ENCODE results near the gene RHOBTB1.

RHOBTB1 gene

GRCh38 chr10:60917331-60918280 lies 26.4 kb downstream of the RHOBTB1 start:
- H3K4me3 ChIP-seq (ENCODE audit: low read depth, low read length) = no peak overlapping the region
- H3K4me1 ChIP-seq (ENCODE audit: control insufficient read depth, insufficient read depth, low read length) = no peaks in the 10 kb centered on the region
- H3K27ac ChIP-seq (ENCODE audit: low read depth, low read length) = no peak overlapping the region
- no peak overlapping the region for H3K9ac ChIP-seq (ENCODE audit: low read depth, low read length)
- no peaks in the 10 kb centered on the region for H3K27me3 ChIP-seq (ENCODE audit: control insufficient read depth, insufficient read depth, low read length)
- no peaks in the 10 kb centered on the region for H3K36me3 ChIP-seq (ENCODE audit: control insufficient read depth, insufficient read depth, low read length)
- no peaks in the 10 kb centered on the region for H3K9me3 ChIP-seq (ENCODE audit: control insufficient read depth, insufficient read depth, low read length)

GRCh38 chr10:60916025-60916424 lies 28.0 kb downstream of the RHOBTB1 start:
- no peak overlapping the region for H3K27ac ChIP-seq (ENCODE audit: low read depth, low read length)
- H3K9ac ChIP-seq (ENCODE audit: low read depth, low read length) = no peak overlapping the region
- no peaks in the 10 kb centered on the region for H3K9me3 ChIP-seq (ENCODE audit: control insufficient read depth, insufficient read depth, low read length)
- H3K36me3 ChIP-seq (ENCODE audit: control insufficient read depth, insufficient read depth, low read length) = no peaks in the 10 kb centered on the region
- no peaks in the 10 kb centered on the region for H3K27me3 ChIP-seq (ENCODE audit: control insufficient read depth, insufficient read depth, low read length)
- H3K4me1 ChIP-seq (ENCODE audit: control insufficient read depth, insufficient read depth, low read length) = no peaks in the 10 kb centered on the region
- H3K4me3 ChIP-seq (ENCODE audit: low read depth, low read length) = no peak overlapping the region

GRCh38 chr10:60914690-60915141 lies 29.3 kb downstream of the RHOBTB1 start:
- H3K27ac ChIP-seq (ENCODE audit: low read depth, low read length) = no peak overlapping the region
- H3K27me3 ChIP-seq (ENCODE audit: control insufficient read depth, insufficient read depth, low read length) = no peaks in the 10 kb centered on the region
- no peak overlapping the region for H3K4me3 ChIP-seq (ENCODE audit: low read depth, low read length)
- no peaks in the 10 kb centered on the region for H3K36me3 ChIP-seq (ENCODE audit: control insufficient read depth, insufficient read depth, low read length)
- H3K4me1 ChIP-seq (ENCODE audit: control insufficient read depth, insufficient read depth, low read length) = no peaks in the 10 kb centered on the region
- H3K9ac ChIP-seq (ENCODE audit: low read depth, low read length) = no peak overlapping the region
- no peaks in the 10 kb centered on the region for H3K9me3 ChIP-seq (ENCODE audit: control insufficient read depth, insufficient read depth, low read length)

- H3K27me3 ChIP-seq (ENCODE audit: control insufficient read depth, insufficient read depth, low read length) = no peaks in the 10 kb centered on the region
- H3K36me3 ChIP-seq (ENCODE audit: control insufficient read depth, insufficient read depth, low read length) = no peaks in the 10 kb centered on the region
- no peak overlapping the region for H3K4me3 ChIP-seq (ENCODE audit: low read depth, low read length)
- H3K4me1 ChIP-seq (ENCODE audit: control insufficient read depth, insufficient read depth, low read length) = no peaks in the 10 kb centered on the region
- no peaks in the 10 kb centered on the region for H3K9me3 ChIP-seq (ENCODE audit: control insufficient read depth, insufficient read depth, low read length)
- H3K27ac ChIP-seq (ENCODE audit: low read depth, low read length) = no peak overlapping the region
- H3K9ac ChIP-seq (ENCODE audit: low read depth, low read length) = no peak overlapping the region
Measured at GRCh38 chr10:60913657-60914056, 30.3 kb downstream of the RHOBTB1 start.

GRCh38 chr10:60913071-60913470 lies 30.9 kb downstream of the RHOBTB1 start:
- H3K36me3 ChIP-seq (ENCODE audit: control insufficient read depth, insufficient read depth, low read length) = no peaks in the 10 kb centered on the region
- no peaks in the 10 kb centered on the region for H3K4me1 ChIP-seq (ENCODE audit: control insufficient read depth, insufficient read depth, low read length)
- no peaks in the 10 kb centered on the region for H3K27me3 ChIP-seq (ENCODE audit: control insufficient read depth, insufficient read depth, low read length)
- no peaks in the 10 kb centered on the region for H3K9me3 ChIP-seq (ENCODE audit: control insufficient read depth, insufficient read depth, low read length)
- no peak overlapping the region for H3K27ac ChIP-seq (ENCODE audit: low read depth, low read length)
- no peak overlapping the region for H3K4me3 ChIP-seq (ENCODE audit: low read depth, low read length)
- H3K9ac ChIP-seq (ENCODE audit: low read depth, low read length) = no peak overlapping the region

- Histone ChIP-seq H3K36me3 (ENCODE audit: control insufficient read depth, insufficient read depth, low read length) (no peaks in the 10 kb centered on the region), H3K27ac (ENCODE audit: low read depth, low read length) (no peak overlapping the region), H3K27me3 (ENCODE audit: control insufficient read depth, insufficient read depth, low read length) (no peaks in the 10 kb centered on the region), H3K4me1 (ENCODE audit: control insufficient read depth, insufficient read depth, low read length) (no peaks in the 10 kb centered on the region), H3K9ac (ENCODE audit: low read depth, low read length) (no peak overlapping the region), H3K9me3 (ENCODE audit: control insufficient read depth, insufficient read depth, low read length) (no peaks in the 10 kb centered on the region; the same call in 1 of the 2 replicates), H3K4me3 (ENCODE audit: low read depth, low read length) (no peak overlapping the region)
Measured at GRCh38 chr10:60911715-60912114, 32.3 kb downstream of the RHOBTB1 start.

- H3K27me3 ChIP-seq (ENCODE audit: control insufficient read depth, insufficient read depth, low read length) = no peaks in the 10 kb centered on the region
- no peaks in the 10 kb centered on the region; the same call in 1 of the 2 replicates for H3K9me3 ChIP-seq (ENCODE audit: control insufficient read depth, insufficient read depth, low read length)
- H3K9ac ChIP-seq (ENCODE audit: low read depth, low read length) = no peak overlapping the region
- H3K36me3 ChIP-seq (ENCODE audit: control insufficient read depth, insufficient read depth, low read length) = no peaks in the 10 kb centered on the region
- no peak overlapping the region for H3K4me3 ChIP-seq (ENCODE audit: low read depth, low read length)
- H3K27ac ChIP-seq (ENCODE audit: low read depth, low read length) = no peak overlapping the region
- no peaks in the 10 kb centered on the region for H3K4me1 ChIP-seq (ENCODE audit: control insufficient read depth, insufficient read depth, low read length)
Measured at GRCh38 chr10:60911216-60911615, 32.8 kb downstream of the RHOBTB1 start.

- Histone ChIP-seq H3K27me3 (ENCODE audit: control insufficient read depth, insufficient read depth, low read length) (no peaks in the 10 kb centered on the region), H3K9me3 (ENCODE audit: control insufficient read depth, insufficient read depth, low read length) (no peaks in the 10 kb centered on the region; the same call in 1 of the 2 replicates), H3K4me3 (ENCODE audit: low read depth, low read length) (no peak overlapping the region), H3K4me1 (ENCODE audit: control insufficient read depth, insufficient read depth, low read length) (no peaks in the 10 kb centered on the region), H3K9ac (ENCODE audit: low read depth, low read length) (no peak overlapping the region), H3K27ac (ENCODE audit: low read depth, low read length) (no peak overlapping the region), H3K36me3 (ENCODE audit: control insufficient read depth, insufficient read depth, low read length) (no peaks in the 10 kb centered on the region)
Measured at GRCh38 chr10:60910543-60910942, 33.4 kb downstream of the RHOBTB1 start.

GRCh38 chr10:60908896-60909295 lies 35.1 kb downstream of the RHOBTB1 start:
- H3K4me1 ChIP-seq (ENCODE audit: control insufficient read depth, insufficient read depth, low read length) = no peaks in the 10 kb centered on the region
- no peak overlapping the region for H3K27ac ChIP-seq (ENCODE audit: low read depth, low read length)
- H3K9me3 ChIP-seq (ENCODE audit: control insufficient read depth, insufficient read depth, low read length) = no peaks in the 10 kb centered on the region; the same call in 1 of the 2 replicates
- H3K4me3 ChIP-seq (ENCODE audit: low read depth, low read length) = no peak overlapping the region
- H3K36me3 ChIP-seq (ENCODE audit: control insufficient read depth, insufficient read depth, low read length) = no peaks in the 10 kb centered on the region
- H3K9ac ChIP-seq (ENCODE audit: low read depth, low read length) = no peak overlapping the region
- H3K27me3 ChIP-seq (ENCODE audit: control insufficient read depth, insufficient read depth, low read length) = no peaks in the 10 kb centered on the region

GRCh38 chr10:60908031-60908430 lies 36.0 kb downstream of the RHOBTB1 start:
- Histone ChIP-seq H3K27ac (ENCODE audit: low read depth, low read length) (no peak overlapping the region), H3K27me3 (ENCODE audit: control insufficient read depth, insufficient read depth, low read length) (no peaks in the 10 kb centered on the region), H3K4me3 (ENCODE audit: low read depth, low read length) (no peak overlapping the region), H3K9ac (ENCODE audit: low read depth, low read length) (no peak overlapping the region), H3K4me1 (ENCODE audit: control insufficient read depth, insufficient read depth, low read length) (no peaks in the 10 kb centered on the region), H3K36me3 (ENCODE audit: control insufficient read depth, insufficient read depth, low read length) (no peaks in the 10 kb centered on the region), H3K9me3 (ENCODE audit: control insufficient read depth, insufficient read depth, low read length) (no peaks in the 10 kb centered on the region; the same call in 1 of the 2 replicates)

- Histone ChIP-seq H3K27ac (ENCODE audit: low read depth, low read length) (no peak overlapping the region), H3K4me1 (ENCODE audit: control insufficient read depth, insufficient read depth, low read length) (no peaks in the 10 kb centered on the region), H3K9me3 (ENCODE audit: control insufficient read depth, insufficient read depth, low read length) (no peaks in the 10 kb centered on the region; the same call in 1 of the 2 replicates), H3K36me3 (ENCODE audit: control insufficient read depth, insufficient read depth, low read length) (no peaks in the 10 kb centered on the region), H3K9ac (ENCODE audit: low read depth, low read length) (no peak overlapping the region), H3K27me3 (ENCODE audit: control insufficient read depth, insufficient read depth, low read length) (no peaks in the 10 kb centered on the region), H3K4me3 (ENCODE audit: low read depth, low read length) (no peak overlapping the region)
Measured at GRCh38 chr10:60907236-60907635, 36.7 kb downstream of the RHOBTB1 start.
